ENCODE data around the gene CFDP1.
"Not testable (repeated sequence)": the region's sequence is repeated elsewhere in the genome, so short reads cannot be mapped to it uniquely, and the experiment has no call there.

DNA sequence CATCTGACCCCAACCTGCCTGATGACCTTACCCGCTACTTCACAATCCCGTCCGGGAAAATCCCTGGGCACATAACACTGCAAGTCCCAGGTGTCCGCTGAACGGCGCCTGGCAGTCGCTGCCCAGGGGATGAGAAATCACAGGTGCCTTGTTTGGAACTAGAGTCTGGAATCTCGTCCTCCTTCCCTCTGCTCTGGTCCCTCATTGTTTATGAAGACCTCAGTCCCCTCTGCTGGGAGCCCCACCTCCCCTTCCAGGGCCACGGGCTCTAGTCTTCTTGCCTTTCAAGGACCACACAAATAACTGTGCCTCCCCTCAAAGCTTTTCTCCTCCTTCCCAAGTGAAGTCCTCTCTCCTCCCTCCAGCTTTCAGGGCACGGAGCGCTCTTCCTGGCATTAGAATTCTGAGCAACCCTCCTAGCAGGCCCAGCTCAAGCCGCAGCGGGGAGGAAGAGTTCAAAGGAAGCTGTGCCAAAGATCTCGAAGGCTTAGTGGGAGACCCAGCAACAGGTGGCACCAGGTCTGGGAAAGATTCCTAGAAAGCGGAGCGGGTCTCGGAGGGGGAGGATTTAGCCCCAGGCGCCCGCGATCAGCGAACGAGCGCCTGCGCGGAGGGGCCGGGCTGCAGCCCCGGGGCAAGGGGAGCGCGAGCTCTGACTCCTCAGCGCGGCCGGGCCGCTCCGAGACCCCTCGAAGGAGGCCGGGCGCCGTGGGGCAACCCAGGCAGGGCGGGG is 30.3 kb upstream of the CFDP1 start:
- TF ChIP-seq, protein P1, sequence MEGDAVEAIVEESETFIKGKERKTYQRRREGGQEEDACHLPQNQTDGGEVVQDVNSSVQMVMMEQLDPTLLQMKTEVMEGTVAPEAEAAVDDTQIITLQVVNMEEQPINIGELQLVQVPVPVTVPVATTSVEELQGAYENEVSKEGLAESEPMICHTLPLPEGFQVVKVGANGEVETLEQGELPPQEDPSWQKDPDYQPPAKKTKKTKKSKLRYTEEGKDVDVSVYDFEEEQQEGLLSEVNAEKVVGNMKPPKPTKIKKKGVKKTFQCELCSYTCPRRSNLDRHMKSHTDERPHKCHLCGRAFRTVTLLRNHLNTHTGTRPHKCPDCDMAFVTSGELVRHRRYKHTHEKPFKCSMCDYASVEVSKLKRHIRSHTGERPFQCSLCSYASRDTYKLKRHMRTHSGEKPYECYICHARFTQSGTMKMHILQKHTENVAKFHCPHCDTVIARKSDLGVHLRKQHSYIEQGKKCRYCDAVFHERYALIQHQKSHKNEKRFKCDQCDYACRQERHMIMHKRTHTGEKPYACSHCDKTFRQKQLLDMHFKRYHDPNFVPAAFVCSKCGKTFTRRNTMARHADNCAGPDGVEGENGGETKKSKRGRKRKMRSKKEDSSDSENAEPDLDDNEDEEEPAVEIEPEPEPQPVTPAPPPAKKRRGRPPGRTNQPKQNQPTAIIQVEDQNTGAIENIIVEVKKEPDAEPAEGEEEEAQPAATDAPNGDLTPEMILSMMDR (IDR thresholded peaks at IDR 0.05; ENCODE audit: extremely low read depth in 1 of 2, insufficient read depth in 1 of 2, low read depth in 1 of 2, low read length in 2 of 2): not testable (repeated sequence)
- not testable (repeated sequence) for TF ChIP-seq EZH2 (IDR thresholded peaks at IDR 0.05; ENCODE audit: borderline replicate concordance, low read depth, low read length, severe bottlenecking); POLR2A (IDR thresholded peaks at IDR 0.05; ENCODE audit: low read depth, low read length); POLR2AphosphoS5 (IDR thresholded peaks at IDR 0.05; ENCODE audit: insufficient read depth, low read depth, low read length); MYC (IDR thresholded peaks at IDR 0.05; ENCODE audit: low read depth, low read length)
